GM18502 (cell line): ENCODE data around the gene FAM180A.

Experiments used
- ATAC-seq: cut with Tn5 transposase; IDR thresholded peaks from one replicate; pipeline ENCODE4 v1.9.1; 2021; ENCODE audit warnings: mild to moderate bottlenecking; ENCODE audit not compliant: unreplicated experiment, poor library complexity

Gene FAM180A

GRCh38 chr7:135692055-135692454, 56.6 kb downstream of the FAM180A start:
- ATAC-seq: no peak

- ATAC-seq: no peak
Observed at GRCh38 chr7:135690566-135690965, 58.0 kb downstream of the FAM180A start.

- no peak for ATAC-seq
Observed at GRCh38 chr7:135687466-135687865, 61.1 kb downstream of the FAM180A start.

GRCh38 chr7:135685306-135686084, 63.1 kb downstream of the FAM180A start:
- ATAC-seq: no peak

- ATAC-seq: no peak
Observed at GRCh38 chr7:135684699-135685098, 63.9 kb downstream of the FAM180A start.

- ATAC-seq: no peak
Observed at GRCh38 chr7:135684136-135684535, 64.5 kb downstream of the FAM180A start.

- no peak for ATAC-seq
Observed at GRCh38 chr7:135683609-135684008, 65.0 kb downstream of the FAM180A start.

GRCh38 chr7:135682191-135682590, 66.4 kb downstream of the FAM180A start:
- ATAC-seq: no peak

GRCh38 chr7:135681762-135682161, 66.9 kb downstream of the FAM180A start:
- ATAC-seq: no peak
